Measurements from ENCODE around the gene TMEFF1.

TMEFF1 gene

DNA sequence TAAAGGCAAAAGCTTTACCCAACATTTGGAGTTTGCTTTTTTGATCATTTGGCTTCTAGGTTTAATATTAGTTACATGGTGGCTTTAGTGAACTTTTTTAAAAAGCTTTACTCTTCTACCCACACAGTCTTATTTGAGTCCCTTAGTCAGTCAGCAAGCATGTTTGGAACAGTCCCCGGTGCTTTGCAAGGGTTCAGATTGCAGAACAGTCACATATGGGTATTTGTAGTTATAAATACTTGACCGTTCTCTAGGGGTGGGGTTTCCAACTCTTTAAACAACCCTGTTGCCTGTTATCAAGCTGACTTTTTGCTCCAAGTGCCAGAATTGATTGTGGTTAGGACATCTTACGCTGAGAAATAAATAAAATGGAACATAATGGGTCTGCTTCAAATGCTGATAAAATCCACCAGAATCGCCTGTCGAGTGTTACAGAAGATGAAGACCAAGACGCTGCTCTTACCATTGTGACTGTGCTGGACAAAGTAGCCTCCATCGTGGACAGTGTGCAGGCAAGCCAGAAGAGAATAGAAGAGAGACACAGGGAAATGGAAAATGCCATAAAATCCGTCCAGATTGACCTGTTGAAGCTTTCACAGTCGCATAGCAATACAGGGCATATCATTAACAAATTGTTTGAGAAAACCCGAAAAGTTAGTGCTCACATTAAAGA is 105.0 kb downstream of the TMEFF1 start, which contains the start of gene CAVIN4:
Gene CAVIN4 (plus strand): TSS at position 304 of the 673 bp plus-strand sequence. CDS start 65 bp downstream, at position 369.
- DNase-seq (ENCODE audit: low read depth): no peak

- DNase-seq (ENCODE audit: low read depth): no peak
Observed at GRCh38 chr9:100578610-100579009, 105.7 kb downstream of the TMEFF1 start.

DNA sequence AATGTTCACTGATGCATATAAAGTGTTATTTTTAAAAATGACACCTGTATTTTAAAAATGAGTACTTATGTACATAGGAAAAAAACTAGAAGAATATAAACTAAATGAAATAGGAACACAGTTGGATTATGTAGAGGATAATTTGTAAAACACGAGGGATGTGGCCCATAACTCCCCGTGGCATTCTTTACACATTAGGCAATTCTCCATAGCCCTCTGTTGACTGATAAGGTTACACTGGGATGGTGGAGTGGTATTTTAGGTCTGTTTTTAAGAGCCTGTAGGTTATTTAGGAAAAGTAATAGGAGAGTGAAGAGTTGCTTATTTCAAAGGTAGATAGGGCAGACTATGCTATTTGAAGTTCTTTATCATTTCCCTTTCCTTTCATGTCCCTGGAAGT is 106.7 kb downstream of the TMEFF1 start:
- DNase-seq (ENCODE audit: low read depth): no peak

DNA sequence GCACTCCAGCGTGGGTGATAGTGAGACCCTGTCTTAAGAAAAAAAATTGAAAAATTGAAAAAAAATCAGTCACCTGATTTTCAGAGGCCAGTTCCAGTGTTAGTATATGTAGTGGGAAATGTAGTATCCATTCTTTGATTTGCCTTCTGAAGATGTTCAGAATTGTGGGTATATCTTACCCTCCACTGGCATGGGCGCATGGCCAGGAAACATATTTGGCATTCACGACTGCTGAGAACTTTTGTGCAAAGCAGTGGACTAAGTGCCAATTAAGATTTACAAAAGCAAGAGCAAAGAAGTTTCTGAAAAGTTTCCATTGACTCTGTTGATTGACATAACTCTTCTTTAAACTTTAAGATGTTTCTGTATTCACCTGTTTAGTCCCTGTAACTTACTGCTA is 107.3 kb downstream of the TMEFF1 start:
- no peak for DNase-seq (ENCODE audit: low read depth)

- no peak for DNase-seq (ENCODE audit: low read depth)
Observed at GRCh38 chr9:100581081-100581480, 108.1 kb downstream of the TMEFF1 start.

DNA sequence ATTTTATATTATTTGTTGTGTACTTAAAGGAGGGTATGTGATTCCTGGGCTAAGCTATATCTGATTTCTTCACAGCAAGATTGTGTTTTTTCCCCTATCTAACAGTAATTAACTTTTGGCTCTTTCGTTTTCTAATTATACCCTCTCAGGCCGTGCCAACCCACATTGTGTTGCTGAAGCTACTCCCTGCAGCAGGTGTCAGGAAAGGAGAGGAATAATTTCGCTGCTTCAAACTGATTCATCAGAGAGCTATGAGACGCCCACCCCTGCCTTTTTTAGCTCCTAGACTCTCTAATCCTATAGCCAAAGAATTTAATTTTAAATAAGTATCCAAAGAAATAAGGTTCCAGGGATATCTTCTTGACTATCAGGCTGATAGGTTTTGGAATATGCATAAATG is 108.7 kb downstream of the TMEFF1 start:
- DNase-seq (ENCODE audit: low read depth): no peak

- no peak for DNase-seq (ENCODE audit: low read depth)
Observed at GRCh38 chr9:100583014-100583802, 110.3 kb downstream of the TMEFF1 start.

DNA sequence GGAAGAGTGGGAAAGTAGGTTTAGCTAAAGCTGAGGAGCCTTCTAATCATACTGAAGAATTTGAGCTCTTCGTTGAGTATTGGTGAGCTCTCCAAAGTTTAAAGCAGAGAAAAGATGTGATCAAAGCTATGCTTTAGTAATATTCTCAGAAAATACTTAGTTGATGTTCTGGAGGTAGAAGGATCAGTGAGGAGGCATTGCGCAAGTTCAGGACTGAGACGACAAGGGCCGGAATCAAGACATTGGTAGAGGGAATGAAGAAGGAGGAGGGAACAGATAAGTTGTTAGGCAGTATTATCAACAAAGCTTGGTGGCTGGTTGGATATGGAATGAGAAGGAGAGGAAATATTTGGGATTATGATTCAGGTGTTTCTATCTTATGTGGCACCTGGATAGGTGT is 112.0 kb downstream of the TMEFF1 start:
- no peak for DNase-seq (ENCODE audit: low read depth)

- no peak for DNase-seq (ENCODE audit: low read depth)
Observed at GRCh38 chr9:100586093-100586492, 113.1 kb downstream of the TMEFF1 start.

- no peak for DNase-seq (ENCODE audit: low read depth)
Observed at GRCh38 chr9:100587375-100587774, 114.4 kb downstream of the TMEFF1 start.

- DNase-seq (ENCODE audit: low read depth): no peak
Observed at GRCh38 chr9:100589582-100589981, 116.6 kb downstream of the TMEFF1 start.

- DNase-seq (ENCODE audit: low read depth): no peak
Observed at GRCh38 chr9:100590481-100590880, 117.5 kb downstream of the TMEFF1 start.

DNA sequence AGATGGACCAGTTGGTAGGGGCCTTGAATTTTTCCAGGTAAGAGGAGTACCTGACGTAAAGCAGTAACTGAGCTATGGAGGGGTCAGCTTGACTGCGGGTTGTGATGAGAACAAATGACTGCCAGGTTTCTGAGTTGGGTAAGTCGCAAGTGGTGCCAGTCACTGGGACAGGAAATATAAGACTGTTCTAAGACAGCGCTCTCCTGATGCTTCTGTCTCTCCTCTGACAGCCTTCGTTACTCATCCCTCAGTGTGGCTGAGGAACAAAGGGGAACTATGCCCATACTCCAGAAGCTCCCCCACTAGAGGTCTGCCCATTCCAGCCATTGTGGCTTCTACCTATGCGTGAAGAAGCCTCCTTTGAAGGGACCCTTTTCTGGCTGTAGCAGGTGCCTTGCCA is 118.2 kb downstream of the TMEFF1 start:
- no peak for DNase-seq (ENCODE audit: low read depth)

GRCh38 chr9:100591639-100592412 is 118.9 kb downstream of the TMEFF1 start:
- DNase-seq (ENCODE audit: low read depth): no peak

DNA sequence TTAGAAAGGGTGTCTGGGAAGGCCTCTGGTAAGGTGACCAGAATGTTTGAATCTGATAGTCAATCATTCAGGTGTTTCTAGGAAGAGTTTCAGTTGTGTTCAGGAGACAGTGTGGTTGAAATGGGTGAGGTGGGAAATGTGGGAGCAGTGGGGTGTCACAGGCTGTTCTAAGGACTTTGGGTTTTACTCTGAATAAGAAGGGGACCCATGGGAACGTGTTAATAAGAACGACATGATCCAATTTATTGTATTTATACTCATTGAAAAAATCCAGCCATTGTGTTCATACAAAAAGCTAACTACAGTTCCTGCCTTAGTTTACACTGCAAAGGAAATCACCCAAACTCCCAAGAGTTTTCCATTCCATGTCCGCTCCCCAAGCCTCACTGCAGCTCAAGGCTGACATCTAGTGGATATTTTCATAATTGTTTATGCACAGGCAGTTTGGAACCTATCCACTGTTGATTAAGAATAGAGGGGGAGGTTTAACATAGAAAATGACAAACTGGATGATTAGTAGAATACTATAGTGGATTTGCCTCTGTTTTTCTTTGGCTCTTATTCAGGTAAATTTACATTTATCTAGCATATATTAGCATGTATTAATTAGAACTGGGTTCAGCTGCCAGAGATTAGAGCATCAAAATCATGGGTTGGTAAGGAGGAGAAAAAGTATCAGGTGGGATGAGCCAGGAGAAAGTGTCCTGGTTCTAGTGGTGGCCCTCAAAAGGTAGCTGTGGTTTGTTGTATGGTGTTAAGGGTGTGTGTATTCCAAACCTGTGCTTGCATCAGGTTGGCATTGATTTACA is 122.6 kb downstream of the TMEFF1 start:
- no peak for DNase-seq (ENCODE audit: low read depth)

DNA sequence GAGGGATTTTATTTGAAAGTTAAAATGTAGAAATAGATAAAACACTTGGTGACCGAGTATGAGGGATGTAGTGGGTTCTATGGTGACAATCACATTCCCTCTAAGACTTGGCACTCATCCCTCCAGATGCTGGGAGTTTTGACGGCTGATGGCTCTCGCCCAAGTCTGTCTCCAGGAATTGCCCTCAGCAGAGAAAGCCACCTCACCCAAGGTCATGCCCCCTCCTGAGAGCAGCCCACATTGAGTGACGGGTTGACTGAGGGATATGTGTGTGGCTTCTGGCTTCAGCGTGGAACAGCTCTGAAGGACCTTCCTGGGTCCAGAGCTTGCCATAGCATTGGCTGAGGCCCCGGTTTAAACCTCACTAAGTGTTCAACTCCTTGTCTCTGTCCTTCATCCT is 124.3 kb downstream of the TMEFF1 start:
- DNase-seq (ENCODE audit: low read depth): no peak

GRCh38 chr9:100598641-100599145 is 125.7 kb downstream of the TMEFF1 start:
- peak; percentile 68 for DNase-seq (ENCODE audit: low read depth)

GRCh38 chr9:100600521-100601079 is 127.7 kb downstream of the TMEFF1 start:
- DNase-seq (ENCODE audit: low read depth): no peak

DNA sequence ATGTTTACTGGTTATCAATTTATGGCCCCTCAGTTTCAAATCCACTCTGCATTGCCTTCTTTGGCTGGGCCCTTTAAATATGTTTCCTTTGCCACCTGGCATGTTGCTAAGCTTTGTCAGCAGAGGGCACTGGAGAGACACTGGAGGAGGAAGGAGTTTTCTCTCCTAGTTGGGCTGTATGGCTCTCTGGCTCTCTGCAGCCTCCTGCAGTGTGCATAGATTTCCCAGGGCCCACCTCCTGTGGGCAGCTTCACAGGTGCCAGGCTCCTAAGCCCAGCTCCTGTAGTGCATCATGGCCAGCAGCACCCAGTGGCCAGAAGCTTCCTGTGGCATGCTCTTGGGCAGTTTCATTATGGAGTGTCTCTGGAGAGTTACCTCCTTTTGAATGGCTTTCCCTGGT is 128.3 kb downstream of the TMEFF1 start:
- no peak for DNase-seq (ENCODE audit: low read depth)

GRCh38 chr9:100602342-100602801 is 129.4 kb downstream of the TMEFF1 start:
- no peak for DNase-seq (ENCODE audit: low read depth)

DNA sequence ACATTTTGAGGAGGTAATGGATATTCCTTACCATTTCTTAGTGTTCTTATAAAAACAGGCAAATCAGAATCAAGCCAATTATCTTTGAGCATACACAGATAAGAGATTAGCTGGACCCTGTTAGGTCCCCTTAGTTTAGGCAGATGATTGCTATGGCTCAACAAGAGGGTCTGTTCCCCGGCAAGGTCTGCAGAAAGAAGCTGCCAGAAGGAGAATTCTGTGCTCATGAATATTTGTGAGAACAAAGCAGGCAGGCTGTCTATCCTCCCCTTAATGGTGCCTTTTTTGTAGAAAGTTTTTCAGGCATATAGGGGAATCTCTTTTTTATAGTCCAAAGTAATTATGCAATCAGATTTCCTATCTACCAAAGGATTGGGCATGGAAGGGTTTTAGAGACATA is 132.5 kb downstream of the TMEFF1 start:
- no peak for DNase-seq (ENCODE audit: low read depth)

Data from stimulated activated CD8-positive, alpha-beta memory T cell treated with anti-CD3 and anti-CD28 coated beads, Interleukin-12 subunit alpha, Interleukin-12 subunit beta, amount 100 ng/mL, for 4 hours (primary cell).